ENCODE data around the gene IFRD2.
"Not testable (repeated sequence)": the region's sequence is repeated elsewhere in the genome, so short reads cannot be mapped to it uniquely, and the experiment has no call there.

Gene IFRD2

GRCh38 chr3:50245831-50246516 is 46.3 kb downstream of the IFRD2 start:
- no peak for FAIRE-seq

DNA sequence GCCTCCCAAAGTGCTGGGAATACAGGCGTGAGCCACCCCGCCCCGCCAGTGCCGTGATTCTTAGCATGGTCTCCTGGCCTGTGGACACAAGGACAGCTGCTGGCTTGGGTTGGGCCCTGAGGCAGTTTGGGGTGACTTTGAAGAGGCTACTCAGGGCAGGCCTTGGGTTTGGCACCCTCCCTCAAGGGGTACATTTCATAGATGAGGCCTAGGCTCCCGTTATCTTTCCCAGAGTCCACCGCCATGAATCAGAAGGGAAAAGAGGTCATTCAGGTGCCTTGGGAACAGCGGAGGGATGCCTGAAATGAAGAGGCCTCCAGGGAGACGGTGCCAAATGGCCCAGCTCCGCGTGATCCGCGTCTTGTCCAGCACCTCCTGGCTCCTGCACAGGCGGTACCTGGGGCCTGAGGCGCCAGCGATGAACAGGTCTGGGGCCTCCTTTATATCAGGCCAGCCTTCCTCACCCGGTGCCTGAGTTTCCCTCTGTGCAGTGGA is 46.9 kb downstream of the IFRD2 start:
- no peak for FAIRE-seq

DNA sequence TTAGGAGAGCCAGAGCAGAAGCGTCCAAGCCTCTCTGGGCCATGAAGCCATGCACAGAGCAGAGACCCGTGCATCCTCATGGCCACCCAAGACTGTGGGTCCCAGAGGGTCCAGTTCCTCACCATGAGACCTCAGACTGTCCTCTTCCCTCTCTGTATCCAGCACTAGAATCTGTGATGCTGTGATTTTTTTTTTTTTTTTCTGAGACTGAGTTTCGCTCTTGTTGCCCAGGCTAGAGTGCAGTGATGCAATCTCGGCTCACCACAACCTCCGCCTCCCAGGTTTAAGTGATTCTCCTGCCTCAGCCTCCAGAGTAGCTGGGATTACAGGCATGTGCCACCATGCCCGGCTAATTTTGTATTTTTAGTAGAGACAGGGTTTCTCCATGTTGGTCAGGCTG is 47.4 kb downstream of the IFRD2 start:
- FAIRE-seq, result not testable (repeated sequence)

- FAIRE-seq, result no peak
These were observed 48.7 kb downstream of the IFRD2 start for GRCh38 chr3:50243543-50243895.

- FAIRE-seq, result no peak
These were observed 49.2 kb downstream of the IFRD2 start for GRCh38 chr3:50242851-50243542.

DNA sequence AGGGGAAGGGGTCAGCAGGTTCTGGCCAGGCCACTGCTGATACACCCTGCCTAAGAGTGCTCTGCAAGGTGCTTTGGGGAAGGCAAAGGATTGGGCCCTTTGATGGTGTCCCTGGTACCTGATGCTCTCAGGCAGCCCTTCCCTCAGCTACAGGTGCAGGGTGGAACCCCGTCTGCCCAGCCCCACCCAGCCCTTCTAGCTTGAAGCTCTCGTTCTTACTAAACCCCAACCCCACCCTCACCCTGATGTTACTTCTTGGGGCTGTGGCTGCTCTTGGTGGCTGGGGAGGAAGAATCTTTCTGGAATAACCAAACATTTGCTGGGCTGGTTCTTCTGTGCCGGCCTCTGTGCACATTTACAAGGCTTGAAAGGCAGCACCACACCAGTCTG is 49.9 kb downstream of the IFRD2 start:
- no peak for FAIRE-seq

DNA sequence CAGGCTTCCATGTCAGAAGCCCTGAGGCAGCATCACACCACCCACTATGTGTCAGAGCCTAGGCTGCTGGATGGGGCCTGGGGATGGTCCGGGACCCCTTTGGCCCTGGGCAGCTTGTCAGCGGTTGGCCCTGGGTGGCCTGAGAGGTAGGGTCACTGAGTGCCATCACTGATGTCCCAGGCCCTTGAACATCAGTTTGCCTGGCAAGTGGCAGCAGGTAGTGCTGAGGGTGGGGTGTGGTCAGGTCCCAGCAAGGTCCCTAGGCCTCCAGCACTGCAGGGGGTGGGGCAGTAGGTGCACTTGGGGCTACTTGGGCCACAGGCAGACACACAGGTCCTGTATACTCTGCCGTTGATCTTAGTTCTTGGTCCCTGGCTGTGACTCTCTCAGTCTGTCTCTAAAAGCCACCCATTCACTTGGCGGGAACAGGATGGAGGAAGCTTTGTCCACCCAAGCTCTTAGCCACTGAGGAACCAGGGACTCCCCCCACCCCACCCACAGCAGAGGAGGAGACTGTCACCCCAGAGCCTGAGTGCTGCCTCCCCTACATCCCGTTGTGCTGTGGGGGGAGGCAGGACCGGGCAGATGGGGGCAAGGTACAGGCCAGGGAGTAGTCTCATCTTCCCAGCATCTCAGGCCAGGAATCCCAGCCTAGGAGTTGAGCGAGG is 50.4 kb downstream of the IFRD2 start:
- no peak for FAIRE-seq

GRCh38 chr3:50241163-50241562 is 51.1 kb downstream of the IFRD2 start:
- FAIRE-seq, result no peak

DNA sequence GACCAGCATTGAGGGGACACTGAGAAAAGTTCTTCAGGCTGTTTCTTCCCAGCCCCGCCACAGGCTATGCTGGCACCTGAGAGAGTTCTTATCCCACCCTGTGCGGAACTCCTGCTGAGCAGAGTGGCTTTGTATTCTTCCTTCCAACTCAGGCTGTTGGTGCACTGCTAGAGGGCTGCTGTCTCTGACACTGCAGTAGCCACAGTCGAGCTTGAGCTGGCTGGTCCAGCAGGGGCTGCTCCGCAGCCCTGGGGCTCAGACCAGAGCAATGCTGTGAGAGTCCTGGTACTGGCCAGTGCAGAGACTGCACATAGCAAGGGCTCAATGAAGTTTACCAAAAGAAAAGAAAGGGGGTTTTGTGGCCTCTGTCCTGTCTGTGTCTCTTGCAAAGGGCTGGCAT is 52.6 kb downstream of the IFRD2 start:
- FAIRE-seq, result no peak

GRCh38 chr3:50238549-50239026 is 53.6 kb downstream of the IFRD2 start:
- FAIRE-seq, result no peak

DNA sequence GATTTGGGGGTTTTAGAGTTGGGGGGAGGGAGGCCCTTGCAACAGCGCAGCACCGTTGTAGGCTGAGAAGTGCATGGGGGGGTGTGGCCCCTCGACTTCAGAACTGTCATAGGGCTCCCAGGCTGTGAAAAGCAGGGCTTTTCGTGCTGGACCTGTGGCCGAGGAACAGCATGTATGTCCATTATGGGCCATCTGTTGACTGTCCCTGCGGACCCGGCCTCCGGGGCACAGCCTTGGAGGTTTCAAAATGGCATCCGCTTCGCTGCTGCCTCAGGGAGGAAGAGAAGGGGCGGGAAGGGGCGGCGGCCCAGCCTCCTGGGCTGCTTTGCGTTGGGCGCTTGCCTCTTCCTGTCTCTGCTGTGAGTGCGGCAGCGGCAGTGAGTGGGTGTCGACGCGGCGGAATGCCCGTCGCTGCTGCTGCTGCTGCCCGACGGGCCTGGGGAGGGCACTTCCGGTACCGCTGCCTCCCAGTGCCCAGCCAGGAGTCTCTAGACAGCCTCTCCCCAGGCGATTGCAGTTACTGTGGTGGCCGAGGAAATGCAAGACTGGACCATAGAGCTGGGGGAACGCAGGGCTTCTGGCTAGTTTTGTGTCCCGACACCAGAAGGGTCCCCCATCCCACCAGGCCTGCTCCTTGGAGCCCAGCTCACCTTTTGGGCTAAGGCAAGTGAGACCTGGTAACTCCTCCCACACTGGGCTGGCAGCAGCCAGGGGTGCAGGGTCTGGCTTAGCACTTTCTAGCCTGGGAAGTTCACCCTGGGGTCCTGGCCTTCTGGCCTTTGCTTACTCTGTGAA is 54.3 kb downstream of the IFRD2 start:
- no peak for FAIRE-seq

Measured in G401.6 (cell line).